Ureter (tissue), 1 donor: ENCODE data around the gene RHOB. TPM values are rescaled to one million over a fixed set of nuclear protein-coding genes. Genes with fewer than 3 reads are reported as not detected.

Experiments
- DNase-seq: peaks from one replicate; pipeline ENCODE4 v3.0.0-alpha.2; 2020; ENCODE audit warnings: low spot score
- total RNA-seq: library from RNA; stranded (reverse); gene quantifications from one replicate; pipeline ENCODE4 v1.2.4, GENCODE V29; 2023
- donor health status: DM: yes; HTN: yes; CAD: no.

RHOB gene
- total RNA-seq, 1 donor from 2014 or later, result 304 TPM

DNA sequence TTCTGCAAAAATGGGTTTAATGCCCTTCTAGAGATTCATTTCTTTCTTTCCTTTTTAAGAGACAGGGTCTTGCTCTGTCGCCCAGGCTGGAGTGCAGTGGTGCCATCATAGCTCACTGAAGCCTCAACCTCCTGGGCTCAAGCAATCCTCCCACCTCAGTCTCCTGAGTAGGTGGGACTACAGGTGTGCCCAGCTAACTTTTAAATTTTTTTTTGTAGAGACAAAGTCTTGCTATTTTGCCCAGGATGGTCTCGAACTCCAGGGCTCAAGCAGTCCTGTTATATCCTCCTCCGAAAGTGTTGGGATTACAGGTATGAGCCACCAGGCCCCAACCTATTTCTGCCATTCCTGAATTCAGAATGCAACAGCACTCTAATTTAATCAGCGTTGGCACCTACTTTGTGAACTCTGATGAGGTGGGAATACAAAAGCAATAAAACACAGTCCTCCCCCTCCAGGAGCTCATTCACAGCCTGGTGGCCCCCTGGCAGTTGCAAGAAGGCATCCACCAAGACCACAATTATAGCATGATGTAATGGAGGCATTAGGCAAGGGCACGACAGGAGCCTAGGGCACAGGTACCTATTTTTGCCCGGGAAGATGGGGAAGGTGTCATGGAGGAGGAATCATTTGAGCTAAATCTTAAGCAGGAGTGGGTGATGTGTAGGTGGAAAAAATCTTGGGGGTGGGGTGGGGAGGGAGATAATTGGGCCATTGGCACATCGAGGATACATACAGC, 5.1 kb downstream of the RHOB start:
- peak; percentile 22 for DNase-seq

DNA sequence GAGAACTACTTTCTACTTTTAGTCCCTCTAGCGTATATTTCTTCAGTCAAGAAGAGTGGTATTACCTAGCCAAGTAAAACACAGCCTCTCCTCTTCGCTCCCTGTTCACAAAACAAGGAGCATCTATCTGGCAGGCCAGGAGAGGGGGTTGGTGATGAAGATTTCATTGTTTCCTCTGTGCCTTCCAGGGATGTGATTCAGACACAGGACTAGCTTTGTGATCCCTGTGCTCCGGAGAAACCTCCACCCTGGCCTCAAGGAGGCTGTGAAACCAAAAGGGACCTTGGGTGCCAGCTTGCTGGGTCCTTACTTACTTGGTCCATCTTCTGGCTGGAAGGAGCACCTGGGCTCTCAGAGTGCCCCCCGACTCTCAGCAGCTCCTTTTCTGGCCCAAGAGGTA, 5.7 kb downstream of the RHOB start:
- DNase-seq, result peak; percentile 50

DNA sequence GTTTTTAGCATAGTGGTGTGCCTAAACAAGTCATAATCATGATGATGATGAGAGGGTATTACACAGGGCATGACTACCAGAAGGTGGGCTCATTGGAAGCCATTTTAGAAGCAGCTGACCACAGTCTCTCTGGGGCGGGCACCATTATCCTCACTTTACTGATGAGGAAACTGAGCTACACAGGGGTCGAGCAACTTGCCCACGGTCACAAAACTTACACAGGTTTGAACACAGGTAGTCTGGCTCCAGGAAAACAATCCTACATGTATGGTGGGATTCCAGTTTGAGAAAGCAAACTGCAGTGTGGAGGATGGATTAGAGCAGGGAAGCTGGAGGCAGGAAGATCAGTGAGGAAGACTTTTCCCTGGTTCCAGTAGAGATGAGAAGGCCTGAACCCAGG, 6.2 kb downstream of the RHOB start:
- peak; percentile 31 for DNase-seq

DNA sequence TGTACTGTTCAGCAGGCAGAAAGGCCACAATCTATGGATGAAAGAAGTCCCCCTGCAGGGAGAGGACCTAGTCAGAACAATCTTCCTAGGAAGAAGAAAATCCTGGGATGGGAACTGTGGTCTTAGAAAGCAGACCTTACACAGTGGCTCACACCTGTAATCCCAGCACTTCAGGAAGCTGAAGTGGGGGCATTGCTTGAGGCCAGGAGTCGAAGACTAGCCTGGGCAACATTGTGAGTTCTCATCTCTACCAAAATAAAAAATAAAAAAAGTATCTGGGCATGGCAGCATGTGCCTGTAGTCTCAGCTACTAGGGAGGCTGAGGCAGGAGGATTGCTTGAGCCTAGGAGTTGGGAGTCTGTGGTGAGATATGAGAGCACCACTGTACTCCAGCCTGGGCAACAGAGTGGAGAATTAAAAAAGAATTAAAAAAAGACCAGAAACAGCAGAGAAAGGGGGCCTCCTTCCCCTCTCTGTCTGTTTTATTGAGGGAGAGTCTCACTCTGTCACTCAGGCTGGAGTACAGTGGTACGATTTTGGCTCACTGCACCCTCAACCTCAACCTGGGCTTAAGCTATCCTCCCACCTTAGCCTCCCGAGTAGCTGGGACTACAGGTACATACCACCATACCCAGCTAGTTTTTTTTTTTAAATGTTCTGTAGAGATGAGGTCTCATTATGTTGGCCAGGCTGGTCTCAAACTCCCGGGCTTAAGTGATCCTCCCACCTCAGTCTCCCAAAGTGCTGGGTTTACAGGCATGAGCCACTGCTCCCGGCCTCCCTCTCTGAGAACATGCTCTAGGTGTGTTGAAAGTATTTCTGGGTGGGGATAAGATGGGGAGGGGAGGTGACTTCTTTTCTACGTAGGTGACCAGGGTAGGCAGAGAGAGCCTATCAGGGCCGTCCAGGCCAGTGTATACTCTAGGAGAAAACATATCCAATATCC, 7.4 kb downstream of the RHOB start:
- DNase-seq, result peak; percentile 26

DNA sequence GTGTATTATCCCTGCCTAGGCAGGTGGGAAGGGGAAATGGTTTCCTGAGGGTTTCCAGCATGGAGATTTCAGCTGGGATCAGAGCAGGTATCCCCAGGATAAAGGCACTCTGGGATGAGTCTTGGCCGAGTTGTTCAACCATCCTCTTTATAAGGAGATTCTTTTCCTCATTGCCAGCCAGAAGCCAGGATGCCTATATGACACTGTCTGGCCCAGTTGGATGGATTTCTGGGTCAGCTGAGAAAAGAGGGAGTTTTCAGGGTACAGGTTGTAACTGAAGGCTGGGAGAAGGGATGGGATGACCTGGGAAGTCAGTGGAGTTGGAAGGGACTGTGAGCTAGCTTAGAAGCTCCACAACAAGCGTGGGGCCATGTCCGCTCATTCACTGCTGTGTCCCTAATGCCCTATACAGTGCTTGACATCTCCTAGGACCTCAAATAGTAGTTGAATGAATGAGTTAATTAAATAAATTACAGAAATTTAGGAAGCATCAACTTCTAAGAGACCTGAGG, 8.3 kb downstream of the RHOB start:
- DNase-seq, result peak; percentile 29

DNA sequence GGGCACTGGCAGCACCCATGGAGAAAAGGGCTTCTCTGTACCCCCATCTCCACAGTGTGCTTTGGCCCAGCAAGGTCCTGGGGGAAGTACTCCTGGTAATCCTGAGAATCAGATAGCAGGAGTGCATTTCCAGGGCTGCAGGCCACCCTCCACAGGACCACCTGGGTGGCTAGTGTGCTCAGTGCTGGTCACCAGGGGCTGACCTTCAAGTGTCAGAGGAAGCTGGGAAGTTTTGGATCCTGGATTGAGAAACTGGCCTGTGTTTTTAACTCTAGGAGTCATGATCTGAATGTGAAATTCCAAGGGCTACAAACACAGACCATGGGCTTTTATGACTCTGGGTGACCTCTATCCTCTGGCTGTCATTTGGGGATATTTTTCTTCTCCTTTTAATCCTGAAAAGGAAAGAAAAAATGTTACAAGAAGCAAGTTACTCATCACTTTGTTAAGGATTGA, 9.3 kb downstream of the RHOB start:
- DNase-seq, result peak; percentile 41

DNA sequence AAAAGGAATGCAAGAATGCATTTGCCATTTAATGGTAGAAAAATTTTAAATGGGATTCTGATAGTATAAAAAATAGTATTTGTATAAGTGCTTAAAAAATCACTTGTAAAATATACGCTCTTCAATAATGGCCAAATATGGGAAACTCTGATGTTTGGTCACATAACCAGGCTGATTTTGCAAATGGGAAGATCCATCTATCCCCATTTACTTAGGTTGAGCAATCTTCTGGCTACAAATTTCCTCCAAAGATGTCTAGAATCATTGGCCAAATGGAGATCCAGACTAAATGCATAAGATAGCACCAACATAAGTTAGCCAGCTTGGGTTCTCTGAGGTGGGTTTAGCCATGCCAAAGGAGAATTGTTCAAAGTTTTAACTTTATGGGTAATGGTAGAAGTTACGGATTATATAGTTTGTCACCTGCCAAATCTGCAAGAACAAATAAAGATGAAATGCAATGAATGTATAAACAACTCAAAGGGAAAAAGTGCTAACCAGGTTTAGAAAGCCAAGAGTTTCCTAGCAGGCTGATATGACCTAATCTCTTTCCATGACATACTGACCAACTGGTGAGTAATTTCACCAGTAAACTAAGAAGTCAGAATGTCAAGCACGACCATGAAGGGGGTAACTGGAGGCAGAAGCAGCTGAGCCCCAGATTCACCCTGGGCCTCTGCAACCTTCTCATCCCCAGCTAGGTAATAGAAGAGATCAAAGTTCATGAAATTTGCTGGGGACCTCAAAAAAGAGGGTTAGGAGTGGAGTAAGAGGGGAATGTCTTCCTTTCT, 10.0 kb downstream of the RHOB start:
- peak; percentile 26 for DNase-seq

DNA sequence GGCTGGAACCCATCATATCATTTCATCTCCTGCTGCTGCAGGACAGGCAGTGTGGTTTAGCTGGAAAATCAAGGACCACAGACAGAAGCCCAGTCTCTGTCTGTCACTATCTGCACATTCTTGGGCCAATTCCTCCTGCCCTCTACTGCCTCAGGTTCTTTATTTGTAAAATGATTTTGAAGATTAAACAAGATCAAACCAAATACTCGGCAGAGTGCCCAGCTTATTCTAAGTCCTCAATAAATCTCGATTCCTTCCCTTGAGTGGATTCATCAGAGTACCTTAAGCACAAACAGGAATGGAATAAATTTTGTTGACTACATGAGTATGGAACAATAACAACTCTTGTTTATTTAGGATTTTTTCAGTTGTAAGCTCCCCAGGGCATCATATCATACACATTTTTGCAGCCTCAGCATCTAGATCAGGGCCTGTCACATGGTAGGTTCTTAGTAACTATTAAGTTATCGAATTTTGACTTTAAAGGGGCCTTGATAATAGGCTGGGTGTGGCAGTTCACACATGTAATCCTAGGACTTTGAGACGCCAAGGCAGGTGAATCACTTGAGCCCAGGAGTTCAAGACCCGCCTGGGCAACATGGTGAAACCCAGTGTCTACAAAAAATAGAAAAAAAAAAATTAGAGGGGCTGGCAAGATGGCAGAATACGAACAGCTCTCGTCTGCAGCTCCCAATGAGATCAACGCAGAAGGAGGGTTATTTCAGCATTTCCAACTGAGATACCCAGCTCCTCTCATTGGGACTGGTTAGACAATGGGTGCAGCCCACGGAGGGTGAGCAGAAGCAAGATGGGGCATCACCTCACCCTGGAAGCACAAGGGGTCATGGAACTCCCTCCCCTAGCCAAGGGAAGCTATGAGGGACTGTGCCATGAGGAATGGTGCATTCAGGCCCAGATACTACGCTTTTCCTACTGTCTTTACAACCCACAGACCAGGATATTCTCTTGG, 11.1 kb downstream of the RHOB start:
- DNase-seq, result peak; percentile 37

DNA sequence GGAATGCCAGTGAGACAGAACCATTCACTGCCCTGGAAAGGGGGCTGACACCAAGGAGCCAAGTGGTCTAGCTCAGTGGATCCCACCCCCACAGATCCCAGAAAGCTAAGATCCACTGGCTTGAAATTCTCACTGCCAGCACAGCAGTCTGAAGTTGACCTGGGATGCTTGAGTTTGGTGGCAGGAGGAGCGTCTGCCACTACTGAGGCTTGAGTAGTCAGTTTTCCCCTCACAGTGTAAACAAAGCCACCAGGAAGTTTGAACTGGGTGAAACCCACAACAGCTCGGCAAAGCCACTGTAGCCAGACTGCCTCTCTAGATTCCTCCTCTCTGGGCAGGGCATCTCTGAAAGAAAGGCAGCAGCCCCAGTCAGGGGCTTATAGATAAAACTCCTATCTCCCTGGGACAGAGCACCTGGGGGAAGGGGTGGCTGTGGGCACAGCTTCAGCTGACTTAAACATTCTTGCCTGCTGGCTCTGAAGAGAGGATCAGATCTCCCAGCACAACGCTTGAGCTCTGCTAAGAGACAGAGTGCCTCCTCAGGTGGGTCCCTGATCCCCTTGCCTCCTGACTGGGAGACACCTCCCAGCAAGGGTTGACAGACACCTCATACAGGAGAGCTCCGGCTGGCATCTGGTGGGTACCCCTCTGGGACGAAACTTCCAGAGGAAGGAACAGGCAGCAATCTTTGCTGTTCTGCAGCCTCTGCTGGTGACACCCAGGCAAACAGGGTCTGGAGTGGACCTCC, 12.0 kb downstream of the RHOB start:
- DNase-seq, result peak; percentile 41

DNA sequence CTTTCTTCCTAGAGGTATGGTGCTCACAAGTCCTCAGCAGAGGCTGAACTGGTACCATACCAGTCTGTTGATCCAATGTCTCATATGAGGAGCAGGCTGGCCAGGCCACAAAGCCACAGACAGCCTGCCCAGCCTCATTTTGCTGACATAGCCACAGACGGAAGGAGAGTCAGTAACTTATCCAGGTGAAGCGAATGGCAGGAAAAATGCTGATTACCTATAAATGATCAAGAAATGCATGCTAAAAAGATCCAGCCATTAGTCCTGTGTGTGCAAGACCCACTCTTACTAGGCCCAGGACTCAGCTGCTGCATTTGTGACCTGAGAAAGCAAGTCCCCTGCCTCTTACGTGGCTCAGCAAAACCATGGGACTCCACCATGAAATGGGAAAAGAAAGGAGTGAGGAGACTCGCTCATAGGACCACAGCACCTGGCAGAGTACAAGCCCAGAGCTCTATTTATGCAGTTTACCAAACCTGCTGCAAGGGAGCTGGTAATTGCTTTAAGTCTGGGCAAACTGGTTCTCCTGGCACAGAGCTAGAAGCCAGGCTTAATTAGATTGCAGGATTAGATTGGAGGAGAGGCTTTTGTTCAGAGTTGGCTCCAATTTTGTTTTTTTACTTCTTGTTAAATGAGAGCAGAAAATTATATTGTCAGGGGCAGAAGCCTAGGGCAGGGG, 19.0 kb downstream of the RHOB start:
- peak; percentile 64 for DNase-seq

DNA sequence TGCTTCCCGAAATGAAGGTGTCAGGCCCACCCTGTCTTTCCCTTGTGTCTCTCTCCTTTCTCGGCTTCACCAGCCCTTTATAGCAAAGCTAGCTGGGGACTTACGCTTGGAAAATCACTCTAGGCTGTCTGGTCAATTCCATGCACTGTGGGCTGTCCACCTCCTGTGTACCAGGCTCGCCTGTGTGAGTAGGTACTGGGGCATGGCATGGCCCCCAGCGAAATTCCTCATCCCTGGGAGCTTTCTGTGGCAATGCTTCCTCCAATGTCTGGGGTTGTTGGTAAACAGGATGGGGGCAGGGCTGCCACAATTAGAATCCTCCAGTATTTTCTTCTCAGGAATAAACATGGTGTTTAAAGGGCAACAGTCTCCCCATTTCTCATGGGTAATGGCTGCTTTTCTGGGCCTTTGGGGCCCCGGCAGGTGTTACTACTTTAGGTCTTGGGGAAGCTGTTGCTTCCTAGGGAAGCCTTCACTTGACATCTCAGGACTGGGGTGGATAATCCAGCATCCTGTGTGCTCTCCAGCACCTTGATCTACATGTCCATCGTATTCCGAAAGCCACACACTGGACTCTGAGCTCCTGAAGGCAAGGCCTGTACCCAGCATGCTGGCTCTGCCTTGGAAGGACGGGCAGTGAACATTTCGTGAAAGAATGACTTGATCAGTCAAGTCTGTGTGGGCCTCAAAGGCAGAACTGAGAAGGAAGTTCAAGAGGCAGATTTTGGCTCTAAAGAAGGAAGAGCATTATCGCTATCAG, 21.1 kb downstream of the RHOB start:
- peak; percentile 35 for DNase-seq

DNA sequence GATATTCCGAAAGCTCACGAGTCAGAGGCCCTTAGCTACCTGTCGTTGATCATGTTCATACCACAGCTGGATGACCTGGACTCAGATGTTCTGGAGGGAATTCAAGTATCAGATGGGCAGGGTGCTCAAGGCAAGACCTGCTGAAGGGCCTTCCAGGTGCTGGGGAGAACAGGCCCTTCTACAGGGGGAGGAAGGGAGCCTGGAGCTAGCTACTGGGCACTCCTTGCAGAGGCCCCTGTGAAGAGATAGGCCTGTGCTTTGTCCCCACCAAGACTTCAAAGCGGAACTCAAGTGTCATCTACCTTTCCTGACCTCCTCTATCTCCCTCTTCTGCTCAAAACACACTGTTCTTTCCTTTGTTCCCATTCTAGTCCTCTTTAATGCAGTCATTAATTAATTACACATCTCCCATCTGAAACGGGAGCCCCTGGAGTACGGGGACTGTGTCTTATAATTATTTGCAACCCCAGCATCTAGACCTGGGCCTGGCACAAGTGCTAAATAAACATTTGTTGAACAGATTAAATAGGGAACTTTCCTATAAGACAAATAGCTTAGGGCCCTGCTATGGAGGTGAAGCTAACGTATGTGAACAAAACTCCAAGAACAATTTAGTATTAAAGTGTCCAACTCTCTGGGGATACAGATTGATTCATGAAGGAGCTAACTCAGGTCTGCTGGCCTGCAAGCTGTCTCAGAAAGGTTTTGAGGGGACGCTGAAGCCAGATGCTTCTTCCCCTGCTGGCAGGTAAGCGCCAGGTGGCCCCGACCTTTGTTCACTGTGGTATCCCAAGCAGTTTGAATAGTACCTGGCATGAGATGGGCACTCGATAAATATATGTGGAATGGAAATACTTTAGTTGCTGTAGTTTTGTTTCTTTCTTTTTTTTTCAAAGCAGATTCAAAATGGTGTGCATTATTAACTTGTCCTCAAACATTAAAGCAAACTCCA, 22.0 kb downstream of the RHOB start:
- peak; percentile 34 for DNase-seq

DNA sequence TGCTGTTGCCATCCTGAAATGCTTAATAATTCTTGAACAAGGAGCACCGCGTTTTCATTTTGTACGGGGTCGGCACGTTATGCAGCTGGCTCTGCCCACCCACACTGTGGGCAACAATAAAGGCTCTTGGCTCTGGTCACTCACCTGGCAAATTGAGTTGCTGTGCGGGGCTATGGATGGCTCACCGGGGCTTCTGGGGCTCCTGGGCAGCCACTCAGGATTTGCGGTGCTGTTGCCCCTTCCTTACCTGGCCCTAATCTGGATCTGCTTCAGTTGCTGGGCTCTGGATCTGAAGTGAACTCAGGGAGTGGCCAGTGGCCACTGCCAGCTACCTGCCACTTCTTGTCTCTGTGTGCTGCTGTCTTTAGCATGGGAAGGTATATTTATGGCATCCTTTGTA, 22.7 kb downstream of the RHOB start:
- DNase-seq, result peak; percentile 37

DNA sequence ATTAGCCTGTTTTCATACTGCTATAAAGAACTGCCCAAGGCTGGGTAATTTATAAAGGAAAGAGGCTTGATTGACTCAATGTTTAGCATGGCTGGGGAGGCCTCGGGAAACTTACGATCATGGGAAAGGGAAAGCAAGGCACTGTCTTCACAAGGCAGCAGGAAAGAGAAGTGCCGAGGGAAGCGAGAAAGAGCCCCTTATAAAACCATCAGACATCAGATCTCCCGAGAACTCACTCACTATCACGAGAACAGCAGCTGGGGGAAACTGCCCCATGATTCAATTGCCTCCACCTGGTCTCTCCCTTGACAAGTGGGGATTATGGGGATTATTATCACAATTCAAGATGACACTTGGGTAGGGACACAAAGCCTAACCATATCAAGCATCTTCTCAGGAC, 23.3 kb downstream of the RHOB start:
- peak; percentile 17 for DNase-seq

DNA sequence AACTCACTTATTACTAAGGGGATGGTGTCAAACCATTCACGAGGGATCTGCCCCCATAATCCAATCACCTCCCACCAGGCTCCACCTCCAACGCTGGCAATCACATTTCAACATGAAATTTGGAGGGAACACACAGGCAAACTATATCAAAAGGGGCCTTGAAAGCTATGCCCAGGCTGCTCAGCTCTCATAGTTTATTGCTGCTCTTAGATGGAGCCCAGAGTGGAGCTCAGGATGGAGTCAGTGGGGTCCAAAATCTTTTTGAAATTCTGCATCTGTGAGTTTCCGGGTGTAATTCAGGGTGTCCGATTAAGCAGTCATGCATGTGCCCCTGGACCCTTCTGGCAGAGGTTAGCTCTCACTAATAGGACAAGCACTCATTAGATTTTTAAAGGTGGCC, 24.3 kb downstream of the RHOB start:
- peak; percentile 22 for DNase-seq

DNA sequence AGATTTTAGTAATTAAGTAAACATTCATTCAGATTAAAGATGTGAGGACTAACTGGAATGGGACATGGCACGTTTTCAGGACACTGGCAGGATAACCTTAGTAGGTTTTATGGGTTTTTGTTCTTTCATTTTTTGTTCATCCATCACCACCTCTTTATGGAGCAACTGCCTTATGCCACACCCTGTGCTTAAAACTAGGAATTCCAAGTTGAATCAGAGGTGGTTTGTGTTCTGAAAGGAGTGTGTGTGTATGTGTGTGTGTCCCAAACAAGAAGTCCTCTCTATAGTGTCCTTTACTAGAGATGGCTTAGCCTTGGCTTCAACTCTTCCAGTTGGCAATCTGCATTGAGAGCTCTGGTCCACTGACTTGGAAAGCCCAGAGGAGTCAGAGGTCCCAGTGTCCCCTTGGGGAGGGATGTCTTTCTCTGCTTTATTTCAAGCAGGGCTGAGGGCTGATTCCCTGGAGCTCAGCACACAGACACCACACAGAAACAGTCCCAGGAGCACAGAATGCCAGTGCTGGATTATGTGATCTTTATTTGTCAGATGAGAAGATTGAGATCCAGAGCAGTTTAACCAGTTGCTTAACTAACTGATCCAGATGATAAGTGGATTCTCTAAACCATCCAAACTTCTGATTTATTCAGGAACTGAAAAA, 25.2 kb downstream of the RHOB start:
- DNase-seq, result peak; percentile 35

DNA sequence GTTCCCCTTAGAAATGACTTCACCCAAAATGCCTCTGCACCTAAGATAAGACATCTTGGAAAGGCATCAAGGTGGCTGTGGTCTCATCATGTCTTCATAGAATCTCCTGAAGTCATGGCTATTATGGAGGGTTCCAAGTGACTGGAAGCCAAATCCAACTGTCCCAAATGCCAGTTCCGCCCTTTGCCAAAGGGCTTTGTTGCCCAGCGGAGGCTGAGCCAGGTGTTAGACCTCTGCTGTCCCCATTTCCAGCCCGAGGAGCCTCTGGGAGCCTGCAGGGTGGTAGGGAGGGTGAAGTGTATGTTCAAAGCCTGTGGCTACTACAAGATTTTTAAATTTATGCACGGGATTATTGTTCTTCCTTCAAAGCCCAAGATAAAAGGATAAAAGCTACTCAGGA, 25.7 kb downstream of the RHOB start:
- DNase-seq, result peak; percentile 30
